Activated CD4-positive, alpha-beta T cell treated with anti-CD3 and anti-CD28 coated beads, Interleukin-2, amount 10 ng/mL, durations not matched to agents 7 days and 5 days (primary cell): ENCODE measurements around the gene MTOR. TPM values are rescaled to one million over a fixed set of nuclear protein-coding genes. Genes with fewer than 3 reads are reported as not detected.

Experiments used
- CTCF ChIA-PET: fragments of 350-600 bp; sonication (Branson Sonifier 250); formaldehyde crosslinking; loops from one replicate; lab custom pipeline; 2021; ENCODE audit warnings: antibody characterized with exemption; lab: Charles Lee
- POLR2A ChIA-PET: fragments of 350-600 bp; sonication (Branson Sonifier 250); formaldehyde crosslinking; loops from one replicate; lab custom pipeline; 2021; ENCODE audit warnings: antibody characterized with exemption; lab: Charles Lee
- DNase-seq: peaks from one replicate; pipeline ENCODE4 v3.0.0-alpha.2; 2020
- H3K27ac Mint-ChIP-seq: one replicate; pipeline ENCODE4 v1.8.0; 2021; ENCODE audit warnings: mild to moderate bottlenecking, moderate library complexity, mixed read lengths
- H3K27me3 Mint-ChIP-seq: one replicate; pipeline ENCODE4 v1.8.0; 2021; ENCODE audit warnings: mixed read lengths
- H3K36me3 Mint-ChIP-seq: one replicate; pipeline ENCODE4 v1.8.0; 2021; ENCODE audit warnings: low read depth, mixed read lengths
- H3K4me1 Mint-ChIP-seq: one replicate; pipeline ENCODE4 v1.8.0; 2021; ENCODE audit warnings: mixed read lengths
- H3K4me3 Mint-ChIP-seq: one replicate; pipeline ENCODE4 v1.8.0; 2021; ENCODE audit warnings: mild to moderate bottlenecking, moderate library complexity, mixed read lengths
- H3K9me3 Mint-ChIP-seq: one replicate; pipeline ENCODE4 v1.8.0; 2021; ENCODE audit warnings: mixed read lengths
- total RNA-seq, 2 experiments: library from RNA; stranded (reverse); gene quantifications; one replicate each; pipeline ENCODE4 v1.2.3, GENCODE V29; 2021

Gene MTOR
- total RNA-seq, 2 experiments from 2014 or later = 49.2 to 57.2 TPM

DNA sequence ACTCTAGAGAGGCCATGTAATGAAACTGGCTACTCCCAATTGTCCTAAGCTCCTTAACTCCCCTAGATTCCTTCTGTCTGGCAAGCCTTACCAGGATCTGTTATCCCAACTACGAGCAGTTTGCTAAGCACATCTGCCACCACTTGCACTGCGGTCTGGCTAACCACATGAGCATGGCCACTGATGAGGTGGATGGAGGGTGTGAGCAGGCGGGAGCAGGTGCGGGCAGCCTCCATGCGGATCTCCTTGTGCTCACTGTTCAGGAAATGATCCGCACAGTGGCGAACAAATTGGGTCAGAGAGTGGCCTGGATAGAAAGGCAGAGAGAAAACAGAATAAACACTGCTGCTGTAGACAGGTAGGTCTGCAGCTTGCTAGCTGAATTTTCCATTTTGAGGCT is 24.0 kb downstream of the MTOR start:
- POLR2A ChIA-PET = no interaction called here
- Mint-ChIP-seq H3K36me3 (peaks cover 52% of the 10 kb centered on the region), H3K27ac (no peak overlapping the region), H3K27me3 (no peaks in the 10 kb centered on the region), H3K9me3 (no peaks in the 10 kb centered on the region), H3K4me3 (no peak overlapping the region), H3K4me1 (peaks cover 18% of the 10 kb centered on the region)
- DNase-seq = no peak
- CTCF ChIA-PET = interaction anchor here (0.6 kb wide), 2 partner anchors 18 to 849 kb away, joined by 3 to 5 read pairs; no protein-coding TSS in a partner anchor

DNA sequence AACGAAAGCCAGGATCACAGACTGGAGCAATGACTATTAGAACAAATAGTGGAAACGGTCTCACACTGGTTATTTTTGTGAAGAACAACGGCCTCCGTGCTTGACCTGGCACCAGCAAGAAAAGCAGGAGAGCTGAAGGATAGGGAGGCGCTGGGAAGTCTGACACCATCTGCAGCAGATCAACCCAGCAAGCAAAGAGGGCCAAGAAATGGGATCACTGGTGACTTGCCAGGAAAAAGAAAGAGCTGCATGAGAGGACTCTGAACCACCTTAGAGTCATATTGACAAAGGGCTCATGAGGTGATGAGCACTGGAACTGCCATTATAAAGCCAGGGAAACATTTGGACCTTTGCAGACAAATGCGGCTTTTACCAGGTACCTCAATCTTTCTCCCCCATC is 25.0 kb downstream of the MTOR start:
- Mint-ChIP-seq H3K27me3 (no peaks in the 10 kb centered on the region), H3K27ac (peak overlapping the region; percentile 78), H3K9me3 (no peaks in the 10 kb centered on the region), H3K36me3 (peaks cover 55% of the 10 kb centered on the region), H3K4me3 (no peak overlapping the region), H3K4me1 (peaks cover 18% of the 10 kb centered on the region)
- DNase-seq = no peak
- POLR2A ChIA-PET = no interaction called here
- CTCF ChIA-PET = interaction anchor here (1.1 kb wide), 1 partner anchor 405 kb away, joined by 3 read pairs; no protein-coding TSS in a partner anchor

DNA sequence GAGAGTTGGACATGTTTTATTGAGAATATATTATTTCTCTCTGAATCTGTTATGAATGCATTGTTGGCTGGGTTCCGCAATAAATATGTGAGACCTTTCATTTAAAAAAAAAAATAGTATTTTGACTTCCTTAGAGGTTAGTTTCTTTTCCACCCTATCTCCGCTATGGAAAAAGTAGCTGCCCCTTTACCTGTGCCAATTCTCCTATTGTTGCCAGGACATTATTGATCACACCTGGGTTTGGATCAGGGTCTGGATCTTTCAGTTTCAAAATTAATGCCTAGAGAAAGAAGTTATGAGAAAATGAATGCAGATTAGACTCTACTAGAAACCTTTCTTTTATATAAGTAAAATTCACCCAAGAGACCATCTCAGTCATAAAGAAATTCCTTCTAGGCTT is 29.1 kb downstream of the MTOR start:
- Mint-ChIP-seq H3K27ac (no peak overlapping the region), H3K27me3 (no peaks in the 10 kb centered on the region), H3K4me1 (peaks cover 17% of the 10 kb centered on the region), H3K4me3 (no peak overlapping the region), H3K36me3 (peaks cover 61% of the 10 kb centered on the region), H3K9me3 (no peaks in the 10 kb centered on the region)
- no peak for DNase-seq
- CTCF ChIA-PET = interaction anchor here (0.7 kb wide), 1 partner anchor 409 kb away, joined by 3 read pairs; no protein-coding TSS in a partner anchor
- POLR2A ChIA-PET = no interaction called here

DNA sequence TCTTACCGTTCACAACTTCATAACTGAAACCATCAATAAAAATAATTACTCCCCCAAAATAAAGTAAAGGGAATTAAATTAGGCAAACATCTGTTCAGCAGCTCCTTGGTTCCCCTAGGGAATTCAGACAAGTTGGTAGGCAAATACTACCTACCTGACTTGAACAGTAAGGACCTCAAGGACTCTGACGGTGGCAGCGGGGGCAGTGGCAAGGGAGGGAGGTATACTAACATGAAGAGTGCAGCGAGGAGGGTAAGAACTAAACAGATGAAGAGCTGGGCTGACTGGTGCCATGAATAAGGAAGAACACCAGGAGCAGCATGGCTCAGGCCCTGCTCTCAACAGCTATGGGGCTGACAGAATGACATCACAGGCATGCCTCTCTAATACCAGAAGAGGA is 33.1 kb downstream of the MTOR start:
- Mint-ChIP-seq H3K36me3 (peaks cover 68% of the 10 kb centered on the region), H3K9me3 (no peaks in the 10 kb centered on the region), H3K27me3 (no peaks in the 10 kb centered on the region), H3K4me3 (no peak overlapping the region), H3K4me1 (peaks cover 26% of the 10 kb centered on the region), H3K27ac (no peak overlapping the region)
- ChIA-PET POLR2A (no interaction called here), CTCF (interaction anchor here (1.2 to 1.4 kb wide), 2 partner anchors 12 to 17 kb away, joined by 3 to 4 read pairs; no protein-coding TSS in a partner anchor)
- DNase-seq = no peak

DNA sequence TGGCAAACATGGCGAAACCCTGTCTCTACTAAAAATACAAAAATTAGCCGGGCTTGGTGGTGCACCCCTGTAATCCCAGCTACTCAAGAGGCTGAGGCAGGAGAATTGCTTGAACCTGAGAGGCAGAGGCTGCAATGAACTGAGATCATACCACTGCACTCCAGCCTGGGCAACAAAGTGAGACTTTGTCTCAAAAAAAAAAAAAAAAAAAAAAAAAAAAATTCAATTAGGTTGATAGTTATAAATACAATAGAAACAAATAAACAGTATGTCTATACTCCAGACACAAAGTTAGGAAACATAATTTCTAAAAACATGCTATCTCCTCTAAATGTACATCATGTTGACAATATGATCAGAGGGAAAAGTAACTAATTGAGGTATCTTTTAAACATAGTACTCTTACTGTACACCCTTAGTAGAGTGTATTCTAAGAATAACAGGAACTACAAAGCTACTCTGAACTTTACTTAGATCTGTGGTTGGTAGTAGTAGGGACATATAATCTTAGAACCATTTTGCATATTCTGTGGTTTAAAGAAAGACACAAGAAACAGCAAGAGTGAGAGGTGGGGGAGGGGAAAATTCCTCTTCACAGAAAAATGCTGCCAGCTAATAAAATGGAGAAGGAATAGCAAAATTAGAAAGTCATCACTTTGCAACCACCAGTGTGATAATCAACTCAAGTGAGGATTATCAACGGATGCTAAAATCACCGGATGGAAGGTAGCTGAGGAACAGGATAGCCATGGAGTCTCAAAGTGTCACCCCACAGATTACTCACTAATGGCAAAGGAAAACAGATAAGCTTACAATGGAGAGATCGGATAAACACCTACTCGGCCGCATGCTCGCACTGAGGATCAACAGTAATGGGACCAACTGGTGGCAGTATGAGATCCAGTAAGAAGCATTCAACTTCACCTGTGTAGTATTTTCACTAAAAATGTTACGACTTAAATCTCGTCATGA is 35.0 kb downstream of the MTOR start:
- H3K4me1 Mint-ChIP-seq = peaks cover 28% of the 10 kb centered on the region
- no peaks in the 10 kb centered on the region for H3K27me3 Mint-ChIP-seq
- no peaks in the 10 kb centered on the region for H3K9me3 Mint-ChIP-seq
- ChIA-PET POLR2A (no interaction called here), CTCF (interaction anchor here (0.7 to 1.4 kb wide), 3 partner anchors 14 to 736 kb away, joined by 3 to 8 read pairs (median 7); no protein-coding TSS in a partner anchor)
- peak overlapping the region; percentile 69 for H3K27ac Mint-ChIP-seq
- DNase-seq = no peak
- no peak overlapping the region for H3K4me3 Mint-ChIP-seq
- peaks cover 59% of the 10 kb centered on the region for H3K36me3 Mint-ChIP-seq

DNA sequence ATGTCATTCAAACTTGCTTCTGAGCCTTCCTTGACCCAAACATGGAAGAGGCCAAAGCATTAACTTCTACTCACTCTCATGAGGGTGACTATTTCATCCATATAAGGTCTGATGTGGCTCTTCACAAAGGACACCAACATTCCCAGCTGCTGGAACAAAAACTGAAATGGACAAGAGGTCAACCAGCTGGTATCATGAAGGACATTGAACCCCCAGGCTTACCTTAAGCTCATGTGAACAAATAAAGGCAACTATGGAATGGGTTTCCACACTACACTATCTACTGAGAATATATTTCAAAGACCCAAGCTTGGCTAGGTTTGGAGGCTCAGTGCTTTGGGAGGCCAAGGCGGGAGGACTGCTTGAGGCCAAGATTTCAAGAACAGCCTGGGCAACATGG is 46.3 kb downstream of the MTOR start:
- CTCF ChIA-PET = interaction anchor here (0.9 to 1.1 kb wide), 2 partner anchors 9 to 10 kb away, joined by 3 read pairs; no protein-coding TSS in a partner anchor
- H3K27me3 Mint-ChIP-seq = no peaks in the 10 kb centered on the region
- DNase-seq = no peak
- H3K36me3 Mint-ChIP-seq = peaks cover 51% of the 10 kb centered on the region
- POLR2A ChIA-PET = no interaction called here
- no peaks in the 10 kb centered on the region for H3K4me1 Mint-ChIP-seq
- H3K4me3 Mint-ChIP-seq = no peak overlapping the region
- no peak overlapping the region for H3K27ac Mint-ChIP-seq
- no peaks in the 10 kb centered on the region for H3K9me3 Mint-ChIP-seq

DNA sequence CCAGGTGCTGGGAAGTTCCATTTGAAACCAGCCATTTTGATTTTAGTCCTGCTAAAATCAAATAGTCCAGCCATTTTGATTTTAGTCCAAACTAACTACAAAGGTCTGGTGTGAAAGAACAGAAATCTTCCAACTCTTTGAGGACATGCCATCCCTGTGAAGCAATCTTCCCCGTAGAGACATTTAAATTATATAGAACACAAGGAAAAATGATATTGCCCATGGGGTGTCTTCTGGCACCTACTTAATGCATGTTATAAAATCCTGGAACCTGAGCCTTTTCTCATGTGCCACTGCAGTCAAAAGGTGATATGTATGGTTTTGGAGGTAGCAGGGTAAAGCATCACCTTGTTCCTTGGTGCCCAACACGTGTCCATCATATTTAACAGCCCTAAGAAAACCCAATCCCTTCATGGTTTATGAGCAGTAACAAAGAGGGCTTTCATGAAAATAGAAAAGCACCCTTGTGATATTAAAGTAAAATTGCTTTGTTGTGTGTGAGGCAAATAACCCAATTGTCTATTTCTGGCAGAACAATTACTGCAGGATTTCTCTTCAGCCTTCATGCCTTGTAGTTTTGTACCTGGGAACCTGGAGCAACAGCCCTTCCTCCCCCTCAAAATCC is 46.9 kb downstream of the MTOR start:
- POLR2A ChIA-PET = no interaction called here
- H3K27ac Mint-ChIP-seq = no peak overlapping the region
- CTCF ChIA-PET = interaction anchor here (0.9 kb wide), 1 partner anchor 10 kb away, joined by 3 read pairs; no protein-coding TSS in a partner anchor
- no peaks in the 10 kb centered on the region for H3K4me1 Mint-ChIP-seq
- no peak for DNase-seq
- no peak overlapping the region for H3K4me3 Mint-ChIP-seq
- peaks cover 54% of the 10 kb centered on the region for H3K36me3 Mint-ChIP-seq
- H3K27me3 Mint-ChIP-seq = no peaks in the 10 kb centered on the region
- no peaks in the 10 kb centered on the region for H3K9me3 Mint-ChIP-seq

DNA sequence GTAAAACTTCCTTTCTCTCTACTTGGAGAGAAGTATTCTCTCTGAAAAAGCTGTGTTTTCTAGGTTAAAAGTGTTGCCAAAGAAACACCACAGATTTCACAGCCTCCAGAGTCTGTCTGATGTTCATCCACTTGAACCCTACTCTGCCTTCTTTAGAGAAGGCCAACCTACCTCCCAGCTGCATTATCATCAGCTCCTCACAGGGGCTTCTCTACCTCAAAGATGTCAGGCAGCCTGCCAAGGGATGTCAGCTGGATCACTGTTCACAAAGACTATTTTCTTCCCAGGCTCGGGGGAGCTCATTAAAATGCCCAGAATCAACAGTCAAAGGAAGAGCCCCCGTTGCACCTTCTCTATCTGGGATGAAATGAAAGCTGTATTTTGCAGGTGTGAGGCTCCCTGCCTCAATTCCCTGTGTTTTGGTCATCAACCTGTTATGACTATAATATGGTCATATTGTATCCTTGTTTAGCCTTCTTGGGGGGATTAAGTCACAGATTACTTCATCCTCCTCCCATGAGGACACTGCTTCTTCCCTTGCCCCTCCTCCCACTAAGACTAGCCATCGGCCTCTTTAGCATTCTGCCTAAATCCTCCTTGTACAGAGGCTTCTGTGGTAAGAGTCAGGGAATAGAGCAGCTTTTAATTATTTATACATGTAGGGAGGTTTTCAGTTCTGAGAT is 47.5 kb downstream of the MTOR start:
- no peak for DNase-seq
- POLR2A ChIA-PET = no interaction called here
- no peaks in the 10 kb centered on the region for H3K27me3 Mint-ChIP-seq
- H3K9me3 Mint-ChIP-seq = no peaks in the 10 kb centered on the region
- no peaks in the 10 kb centered on the region for H3K4me1 Mint-ChIP-seq
- peaks cover 52% of the 10 kb centered on the region for H3K36me3 Mint-ChIP-seq
- H3K27ac Mint-ChIP-seq = no peak overlapping the region
- no peak overlapping the region for H3K4me3 Mint-ChIP-seq
- CTCF ChIA-PET = no interaction called here

DNA sequence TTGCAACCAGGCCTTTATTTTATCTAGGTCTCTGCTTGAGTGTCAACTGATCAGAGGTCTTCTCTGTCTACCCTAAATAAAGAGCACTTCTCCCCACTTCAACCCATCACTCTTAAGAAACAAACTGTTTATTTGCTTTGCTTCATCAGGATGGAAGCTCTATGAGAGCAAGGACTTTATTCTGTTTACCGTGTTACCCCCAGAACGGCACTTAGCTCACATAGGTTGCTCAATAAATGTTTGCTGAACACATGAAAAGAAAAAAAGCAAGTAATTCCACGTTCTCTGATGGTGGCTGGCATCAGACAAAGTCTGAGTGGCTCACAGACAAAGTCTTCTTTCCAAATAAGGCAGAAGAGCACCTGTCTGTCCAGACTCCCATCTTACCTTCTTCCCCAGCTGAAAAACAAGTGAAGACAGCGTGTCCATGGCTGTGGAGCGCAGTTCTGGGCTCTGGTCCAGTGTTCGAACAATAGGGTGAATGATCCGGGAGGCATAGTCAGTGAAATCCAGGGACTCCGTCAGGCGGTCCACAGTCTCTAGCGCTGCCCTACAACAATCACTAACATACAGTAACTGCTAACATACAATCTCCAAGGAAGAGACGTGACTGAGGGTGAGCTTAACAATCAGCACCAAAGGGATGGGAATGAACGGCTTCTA is 50.3 kb downstream of the MTOR start:
- H3K4me3 Mint-ChIP-seq = no peak overlapping the region
- ChIA-PET POLR2A (no interaction called here), CTCF (no interaction called here)
- H3K27me3 Mint-ChIP-seq = no peaks in the 10 kb centered on the region
- H3K36me3 Mint-ChIP-seq = peaks cover 48% of the 10 kb centered on the region
- no peaks in the 10 kb centered on the region for H3K9me3 Mint-ChIP-seq
- no peak overlapping the region for H3K27ac Mint-ChIP-seq
- no peaks in the 10 kb centered on the region for H3K4me1 Mint-ChIP-seq
- DNase-seq = no peak

DNA sequence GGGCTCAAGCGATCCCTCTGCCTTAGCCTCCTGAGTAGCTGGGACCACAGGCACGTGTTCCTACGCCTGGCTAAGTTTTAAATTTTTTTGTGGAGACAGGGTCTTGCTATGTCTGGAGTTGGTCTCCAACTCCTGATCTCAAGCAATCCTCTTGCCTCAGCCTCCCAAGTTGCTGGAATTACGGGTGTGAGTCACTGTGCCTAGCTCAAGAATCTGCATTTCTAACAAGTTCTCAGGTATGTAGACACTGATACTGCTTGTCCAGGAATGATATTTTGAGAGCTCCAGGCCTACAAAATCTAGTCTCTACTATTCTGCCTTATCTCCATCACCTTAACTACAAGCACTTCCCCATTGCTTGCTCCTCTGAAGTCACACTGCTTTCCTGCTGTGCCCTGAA is 50.9 kb downstream of the MTOR start:
- CTCF ChIA-PET = no interaction called here
- DNase-seq = no peak
- Mint-ChIP-seq H3K9me3 (no peaks in the 10 kb centered on the region), H3K27me3 (no peaks in the 10 kb centered on the region), H3K27ac (no peak overlapping the region), H3K4me3 (no peak overlapping the region), H3K4me1 (no peaks in the 10 kb centered on the region), H3K36me3 (peaks cover 43% of the 10 kb centered on the region)
- POLR2A ChIA-PET = no interaction called here

DNA sequence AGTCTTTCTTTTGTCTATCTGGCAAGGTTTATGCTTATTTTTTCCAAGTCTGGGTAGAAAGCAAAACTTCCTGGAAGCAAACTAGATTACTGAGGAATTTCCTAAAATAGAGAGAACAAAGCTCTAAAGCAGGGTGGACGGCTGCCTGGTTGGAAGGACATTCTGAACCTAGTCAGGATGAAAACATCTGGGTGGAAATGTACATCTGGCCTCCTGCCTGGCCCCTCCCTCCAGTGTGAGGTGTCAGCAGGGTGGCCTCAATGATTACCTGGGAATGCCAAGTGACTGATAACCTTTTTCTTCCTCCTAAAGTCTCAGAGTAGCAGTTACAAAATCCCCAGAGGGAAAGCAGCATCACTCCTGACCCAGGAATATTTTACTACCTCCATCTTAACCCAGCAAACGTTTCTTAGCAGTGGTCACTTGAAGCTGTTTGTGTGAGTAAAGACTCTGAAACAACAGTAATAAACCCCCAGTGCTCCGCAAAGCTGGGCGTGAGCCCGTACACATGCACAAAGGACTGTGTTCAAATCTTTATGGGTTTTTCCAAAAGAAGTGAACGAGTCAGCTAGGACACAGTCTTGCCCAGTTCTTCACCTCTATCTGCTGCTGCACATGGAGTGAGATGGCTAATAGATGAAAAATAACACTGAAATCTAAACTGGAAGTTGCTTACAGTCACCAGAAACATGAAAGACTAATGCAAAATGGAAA is 54.3 kb downstream of the MTOR start:
- Mint-ChIP-seq H3K4me1 (no peaks in the 10 kb centered on the region), H3K27ac (no peak overlapping the region), H3K9me3 (no peaks in the 10 kb centered on the region), H3K27me3 (no peaks in the 10 kb centered on the region), H3K36me3 (peaks cover 40% of the 10 kb centered on the region), H3K4me3 (no peak overlapping the region)
- ChIA-PET POLR2A (interaction anchor here (0.7 kb wide), 1 partner anchor 10 kb away, joined by 4 read pairs; no protein-coding TSS in a partner anchor), CTCF (interaction anchor here (0.8 kb wide), 1 partner anchor 33 kb away, joined by 3 read pairs; no protein-coding TSS in a partner anchor)
- DNase-seq = no peak
